Stimulated activated naive CD8-positive, alpha-beta T cell treated with anti-CD3 and anti-CD28 coated beads, Interleukin-15, Interleukin-2, amounts not matched to agents 100 ng/mL and 50 ng/mL, for 24 hours (primary cell): ENCODE data around the gene KLB.
"Not testable (repeated sequence)": the region's sequence is repeated elsewhere in the genome, so short reads cannot be mapped to it uniquely, and the experiment has no call there.

Source experiments
- H3K27ac Mint-ChIP-seq: one replicate; pipeline ENCODE4 v1.8.0; 2021; ENCODE audit warnings: mild to moderate bottlenecking, mixed read lengths
- H3K27me3 Mint-ChIP-seq: one replicate; pipeline ENCODE4 v1.8.0; 2021; ENCODE audit warnings: mixed read lengths
- H3K36me3 Mint-ChIP-seq: one replicate; pipeline ENCODE4 v1.8.0; 2021; ENCODE audit warnings: low read depth, mixed read lengths
- H3K4me1 Mint-ChIP-seq: one replicate; pipeline ENCODE4 v1.8.0; 2021; ENCODE audit warnings: low read depth, mixed read lengths
- H3K4me3 Mint-ChIP-seq: one replicate; pipeline ENCODE4 v1.8.0; 2021; ENCODE audit warnings: mild to moderate bottlenecking, mixed read lengths
- H3K9me3 Mint-ChIP-seq: one replicate; pipeline ENCODE4 v1.8.0; 2021; ENCODE audit warnings: mixed read lengths

The KLB gene

DNA sequence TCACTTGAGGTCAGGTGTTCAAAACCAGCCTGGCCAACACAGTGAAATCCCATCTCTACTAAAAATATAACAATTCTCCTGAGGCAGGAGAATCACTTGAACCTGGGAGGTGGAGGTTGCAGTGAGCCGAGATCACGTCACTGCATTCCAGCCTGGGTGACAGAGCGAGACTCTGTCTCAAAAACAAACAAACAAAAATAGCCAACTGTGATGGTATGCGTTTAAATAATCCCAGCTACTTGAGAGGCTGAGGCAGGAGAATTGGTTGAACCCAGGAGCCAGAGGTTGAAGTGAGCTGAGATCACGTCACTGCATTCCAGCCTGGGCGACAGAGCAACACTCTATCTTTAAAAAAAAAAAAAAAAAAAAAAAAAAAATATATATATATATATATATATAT, 5.1 kb upstream of the KLB start:
- not testable (repeated sequence) for H3K4me3 Mint-ChIP-seq, H3K27me3 Mint-ChIP-seq, H3K4me1 Mint-ChIP-seq, H3K27ac Mint-ChIP-seq, H3K36me3 Mint-ChIP-seq, H3K9me3 Mint-ChIP-seq

DNA sequence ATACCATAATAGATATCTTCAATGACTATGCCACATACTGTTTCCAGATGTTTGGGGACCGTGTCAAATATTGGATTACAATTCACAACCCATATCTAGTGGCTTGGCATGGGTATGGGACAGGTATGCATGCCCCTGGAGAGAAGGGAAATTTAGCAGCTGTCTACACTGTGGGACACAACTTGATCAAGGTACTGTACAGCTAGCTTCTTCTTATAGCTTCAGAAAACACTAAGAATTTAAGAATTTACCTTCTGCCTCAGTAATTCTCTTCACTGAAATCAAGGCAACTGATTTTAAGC, 805 bp downstream of the KLB start:
- Mint-ChIP-seq H3K4me1 (no peaks in the 10 kb centered on the region), H3K9me3 (no peaks in the 10 kb centered on the region), H3K4me3 (no peak overlapping the region), H3K27ac (no peak overlapping the region), H3K36me3 (no peaks in the 10 kb centered on the region), H3K27me3 (no peaks in the 10 kb centered on the region)

DNA sequence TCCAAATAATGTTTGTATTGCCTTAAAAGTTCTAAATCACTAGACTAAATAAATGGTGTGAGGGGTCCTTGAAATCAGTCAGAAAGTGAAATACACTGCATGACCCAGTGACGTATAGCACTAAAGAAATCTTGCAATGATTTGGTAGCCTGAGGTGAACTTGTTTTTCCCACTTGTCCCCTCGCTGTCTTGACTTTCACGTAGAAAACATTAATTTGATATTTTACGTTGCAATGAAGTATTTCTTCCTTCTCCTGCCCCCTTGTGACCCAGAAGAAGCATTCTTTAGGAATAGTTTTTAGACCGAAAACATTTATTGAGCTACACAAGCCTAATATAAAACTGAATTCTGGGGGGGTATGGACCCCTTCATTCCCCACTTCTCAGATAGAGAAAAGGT, 3.7 kb downstream of the KLB start:
- Mint-ChIP-seq H3K4me1 (no peaks in the 10 kb centered on the region), H3K36me3 (no peaks in the 10 kb centered on the region), H3K4me3 (no peak overlapping the region), H3K27me3 (no peaks in the 10 kb centered on the region), H3K27ac (no peak overlapping the region), H3K9me3 (no peaks in the 10 kb centered on the region)

DNA sequence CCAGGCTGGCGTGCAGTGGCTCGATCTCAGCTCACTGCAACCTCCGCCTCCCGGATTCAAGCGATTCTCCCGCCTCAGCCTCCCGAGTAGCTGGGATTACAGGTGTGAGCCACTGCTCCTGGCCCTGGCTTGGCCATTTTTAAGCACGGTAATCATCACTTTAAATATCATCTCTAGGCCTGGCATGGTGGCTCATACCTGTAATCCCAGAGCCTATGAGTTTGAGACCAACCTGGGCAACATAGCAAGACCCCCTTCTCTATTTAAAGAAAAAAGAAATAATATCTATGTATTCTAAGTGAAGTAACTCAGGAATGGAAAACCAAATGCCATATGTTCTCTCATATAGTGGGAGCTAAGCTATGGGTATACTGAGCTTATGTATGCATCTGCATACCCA, 4.8 kb downstream of the KLB start:
- H3K36me3 Mint-ChIP-seq, H3K27me3 Mint-ChIP-seq, H3K4me1 Mint-ChIP-seq, H3K4me3 Mint-ChIP-seq, H3K9me3 Mint-ChIP-seq, H3K27ac Mint-ChIP-seq: not testable (repeated sequence)

DNA sequence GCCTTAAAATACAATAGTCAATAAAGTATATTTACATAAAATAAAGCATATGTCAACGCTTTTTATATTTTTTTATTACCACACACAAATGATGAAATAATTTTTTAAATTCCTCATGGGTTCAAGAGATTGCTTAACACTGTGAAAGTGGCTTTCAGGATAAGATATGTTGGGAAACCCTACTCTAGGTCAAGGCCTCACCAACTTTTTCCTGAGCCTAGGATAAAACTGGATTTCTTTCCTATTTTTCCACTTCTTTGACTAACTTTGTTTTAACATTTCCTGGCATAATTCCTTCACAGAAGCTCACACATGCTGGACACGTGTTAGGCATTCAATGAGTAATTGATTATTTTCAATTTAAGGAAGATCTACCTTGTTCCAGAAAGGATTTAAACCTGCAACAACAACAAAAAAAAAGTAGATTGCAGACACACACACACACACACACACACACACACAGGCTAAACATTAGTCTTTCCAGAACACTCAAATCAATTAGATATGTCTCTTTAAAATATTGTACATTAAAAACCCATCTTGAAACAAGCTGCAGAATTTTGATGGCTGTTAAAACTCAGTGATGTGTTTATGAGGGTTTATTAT, 9.1 kb downstream of the KLB start:
- Mint-ChIP-seq H3K4me3 (no peak overlapping the region), H3K27me3 (no peaks in the 10 kb centered on the region), H3K36me3 (no peaks in the 10 kb centered on the region), H3K27ac (no peak overlapping the region), H3K9me3 (no peaks in the 10 kb centered on the region), H3K4me1 (no peaks in the 10 kb centered on the region)

DNA sequence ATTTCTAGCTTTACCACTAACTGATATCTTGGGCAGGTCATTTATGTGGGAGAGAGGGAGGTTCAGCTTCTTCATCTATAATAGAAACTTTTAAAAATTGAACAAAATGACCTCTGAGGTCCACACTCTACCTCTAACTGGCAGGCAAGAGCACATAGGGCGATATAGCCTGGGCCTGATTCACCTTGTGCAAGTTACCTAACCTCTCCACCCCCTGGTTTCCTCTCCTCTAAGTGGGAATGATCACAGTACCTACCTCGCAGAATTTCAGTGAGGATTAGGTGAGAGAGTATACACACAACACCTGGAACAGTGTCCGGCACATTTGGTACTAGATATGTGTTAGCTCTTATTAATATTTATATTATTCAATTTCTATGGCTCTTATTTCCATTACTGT, 15.5 kb downstream of the KLB start:
- Mint-ChIP-seq H3K4me3 (no peak overlapping the region), H3K4me1 (no peaks in the 10 kb centered on the region), H3K9me3 (no peaks in the 10 kb centered on the region), H3K27me3 (no peaks in the 10 kb centered on the region), H3K36me3 (no peaks in the 10 kb centered on the region), H3K27ac (no peak overlapping the region)

DNA sequence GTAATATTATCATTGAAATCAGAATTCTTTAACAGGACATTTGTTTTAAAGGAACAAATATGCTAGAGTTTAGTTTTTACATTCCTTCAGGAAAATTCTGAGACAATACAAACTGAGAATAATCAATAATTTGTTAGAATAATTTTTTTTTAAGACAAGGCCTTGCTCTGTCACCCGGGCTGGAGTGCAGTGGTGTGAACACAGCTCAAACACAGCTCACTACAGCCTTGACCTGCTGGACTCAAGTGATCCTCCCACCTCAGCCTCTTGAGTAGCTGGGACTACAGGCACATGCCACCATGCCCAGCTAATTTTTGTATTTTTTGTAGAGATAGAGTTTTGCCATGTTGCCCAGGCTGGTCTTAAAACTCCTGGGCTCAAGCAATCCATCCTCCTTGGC, 18.6 kb downstream of the KLB start:
- H3K27me3 Mint-ChIP-seq, H3K27ac Mint-ChIP-seq, H3K4me1 Mint-ChIP-seq, H3K36me3 Mint-ChIP-seq, H3K9me3 Mint-ChIP-seq, H3K4me3 Mint-ChIP-seq: not testable (repeated sequence)

DNA sequence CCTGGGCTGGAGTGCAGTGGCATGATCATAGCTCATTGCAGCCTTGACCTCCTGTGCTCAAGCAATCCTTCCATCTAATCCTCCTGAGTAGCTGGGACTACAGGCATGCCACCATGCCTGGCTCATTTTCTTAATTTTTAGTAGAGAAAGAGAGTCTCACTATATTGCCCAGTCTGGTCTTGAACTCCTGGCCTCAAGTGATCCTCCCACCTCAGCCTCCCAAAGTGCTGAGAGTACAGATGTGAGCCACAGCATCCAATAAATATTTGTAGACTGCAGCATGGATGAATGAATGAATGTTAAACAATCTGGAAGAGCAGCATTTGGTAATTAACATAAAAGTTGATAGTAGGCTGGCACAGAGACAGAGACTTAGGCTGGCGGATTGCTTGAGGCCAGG, 20.0 kb downstream of the KLB start:
- no peak overlapping the region for H3K4me3 Mint-ChIP-seq
- H3K27ac Mint-ChIP-seq: no peak overlapping the region
- H3K4me1 Mint-ChIP-seq: no peaks in the 10 kb centered on the region
- no peaks in the 10 kb centered on the region for H3K9me3 Mint-ChIP-seq
- H3K36me3 Mint-ChIP-seq: no peaks in the 10 kb centered on the region
- H3K27me3 Mint-ChIP-seq: no peaks in the 10 kb centered on the region

DNA sequence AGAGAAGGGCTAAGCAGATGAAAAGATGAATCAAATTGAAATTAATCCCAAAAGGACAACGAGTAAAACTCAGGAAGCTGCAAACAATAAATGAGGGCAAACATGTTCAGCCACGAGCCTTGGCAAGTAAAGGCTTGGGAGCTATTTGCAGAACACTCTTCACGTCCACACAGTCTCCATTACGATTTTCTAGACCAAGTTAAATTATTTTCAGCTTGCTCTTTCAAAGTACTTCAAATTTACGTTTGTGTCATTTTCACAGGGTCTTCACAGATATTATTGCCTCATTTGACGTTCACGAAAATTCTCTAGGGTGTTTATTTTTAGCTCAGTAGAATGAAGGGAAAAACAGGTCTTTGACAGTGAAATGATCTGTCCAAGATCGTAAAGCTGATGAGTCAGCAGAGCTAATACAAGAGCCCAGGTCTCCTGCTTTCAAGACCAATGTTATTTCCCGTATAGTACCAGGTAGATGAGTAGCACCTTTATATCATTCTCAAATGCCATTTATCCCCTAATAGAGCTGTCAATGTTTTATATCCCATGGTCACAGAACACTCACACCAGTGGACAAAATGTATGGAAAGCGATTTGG, 20.9 kb downstream of the KLB start:
- no peak overlapping the region for H3K27ac Mint-ChIP-seq
- no peaks in the 10 kb centered on the region for H3K9me3 Mint-ChIP-seq
- H3K27me3 Mint-ChIP-seq: no peaks in the 10 kb centered on the region
- no peak overlapping the region for H3K4me3 Mint-ChIP-seq
- H3K4me1 Mint-ChIP-seq: no peaks in the 10 kb centered on the region
- no peaks in the 10 kb centered on the region for H3K36me3 Mint-ChIP-seq

DNA sequence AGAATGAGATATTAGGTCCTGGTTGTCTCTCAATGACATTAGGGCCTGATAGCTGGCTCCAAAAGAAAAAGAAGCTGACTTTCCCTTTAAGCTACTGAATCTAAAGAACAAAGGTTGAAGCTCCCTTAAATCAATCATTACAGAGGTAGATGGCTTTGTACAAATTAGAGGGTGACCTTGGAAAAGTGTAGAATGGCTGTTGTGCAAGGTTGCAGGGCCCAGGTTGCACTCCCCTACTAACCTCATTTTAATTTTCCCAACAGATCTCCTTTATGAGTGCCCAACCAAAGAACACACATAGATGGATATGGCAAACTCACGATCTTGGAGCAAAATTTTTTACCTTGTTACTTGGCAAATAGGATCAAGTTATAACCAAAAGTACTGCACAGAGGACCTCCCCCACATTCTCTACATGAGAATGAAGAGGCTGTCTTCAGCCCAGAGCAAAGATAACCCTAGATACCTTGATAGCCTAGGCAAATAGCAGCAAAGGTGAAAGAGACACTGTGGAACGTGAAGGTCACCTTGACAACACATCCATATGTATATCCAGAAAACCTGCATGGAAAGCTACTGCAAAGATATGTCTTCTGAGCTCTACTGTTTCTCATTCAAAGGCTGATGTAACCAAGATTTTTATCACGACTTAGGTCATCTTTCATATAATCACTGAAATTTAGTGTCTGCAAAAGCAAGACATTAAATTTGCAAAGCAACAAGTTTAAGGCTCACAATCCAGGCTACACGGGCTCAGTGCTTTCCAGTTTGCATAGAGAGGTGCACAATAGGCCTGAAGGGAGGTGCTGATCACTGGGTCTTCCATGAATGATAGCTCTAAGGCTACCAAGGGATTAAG, 23.0 kb downstream of the KLB start:
- H3K4me1 Mint-ChIP-seq: no peaks in the 10 kb centered on the region
- H3K36me3 Mint-ChIP-seq: no peaks in the 10 kb centered on the region
- H3K9me3 Mint-ChIP-seq: no peaks in the 10 kb centered on the region
- no peak overlapping the region for H3K4me3 Mint-ChIP-seq
- H3K27ac Mint-ChIP-seq: no peak overlapping the region
- no peaks in the 10 kb centered on the region for H3K27me3 Mint-ChIP-seq

DNA sequence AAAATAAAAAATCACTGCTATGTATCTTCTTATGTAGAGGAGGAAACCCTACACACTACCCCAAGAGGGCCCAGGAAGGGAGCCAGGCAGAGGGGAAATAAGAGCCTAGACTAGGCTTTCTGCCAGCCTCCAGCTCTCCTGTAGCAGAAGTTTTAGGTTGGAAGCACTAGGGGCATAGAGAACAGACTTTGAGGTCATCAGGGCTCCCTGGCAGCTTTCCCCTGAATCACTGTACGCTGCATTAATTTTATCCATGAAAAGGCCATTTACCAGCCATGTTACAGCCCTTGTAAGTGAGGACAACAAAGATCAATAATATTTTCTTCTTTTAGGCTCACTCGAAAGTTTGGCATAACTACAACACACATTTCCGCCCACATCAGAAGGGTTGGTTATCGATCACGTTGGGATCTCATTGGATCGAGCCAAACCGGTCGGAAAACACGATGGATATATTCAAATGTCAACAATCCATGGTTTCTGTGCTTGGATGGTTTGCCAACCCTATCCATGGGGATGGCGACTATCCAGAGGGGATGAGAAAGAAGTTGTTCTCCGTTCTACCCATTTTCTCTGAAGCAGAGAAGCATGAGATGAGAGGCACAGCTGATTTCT, 27.3 kb downstream of the KLB start:
- Mint-ChIP-seq H3K36me3 (no peaks in the 10 kb centered on the region), H3K27ac (no peak overlapping the region), H3K9me3 (no peaks in the 10 kb centered on the region), H3K27me3 (no peaks in the 10 kb centered on the region), H3K4me3 (no peak overlapping the region), H3K4me1 (no peaks in the 10 kb centered on the region)

DNA sequence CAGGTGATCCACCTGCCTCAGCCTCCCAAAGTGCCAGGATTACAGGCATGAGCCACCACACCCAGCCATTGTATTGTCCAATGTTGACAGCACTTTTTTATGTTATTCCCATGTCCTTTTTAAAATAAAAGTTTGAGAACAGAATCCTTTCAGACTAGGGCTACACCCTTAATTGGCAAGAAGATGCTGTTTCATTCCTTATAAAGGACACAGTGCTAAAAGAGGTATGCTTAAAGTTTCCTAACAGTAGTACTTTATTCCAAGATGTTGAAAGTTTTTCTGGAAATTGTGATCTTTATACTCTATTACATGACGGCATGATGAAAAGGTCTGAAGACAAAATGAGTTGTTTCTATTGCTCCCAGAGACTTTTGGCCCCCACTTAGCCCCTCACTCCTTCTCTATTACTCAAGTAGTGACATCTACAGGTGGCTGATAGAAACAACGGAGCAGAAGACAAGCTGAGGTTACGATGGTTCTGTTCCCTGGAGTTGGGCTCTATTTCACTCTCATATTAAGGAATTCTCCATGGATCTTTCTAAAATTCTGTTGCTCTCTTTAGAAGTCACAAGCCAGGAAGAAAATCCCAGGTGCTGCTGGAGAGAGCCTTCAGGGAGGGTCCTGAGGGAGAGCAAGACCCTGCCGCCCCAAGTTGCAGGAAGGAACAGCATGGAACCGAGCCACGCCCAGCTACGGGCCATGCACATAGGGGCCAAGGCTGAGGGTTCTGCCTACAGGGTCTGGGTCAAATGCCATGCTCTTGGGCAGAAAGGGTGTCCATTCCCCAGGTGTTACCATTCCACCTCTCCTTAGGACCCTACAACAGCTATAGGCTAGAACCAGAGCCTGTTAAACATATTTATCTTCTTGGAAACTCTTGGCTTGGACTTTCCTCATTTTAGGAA, 29.2 kb downstream of the KLB start:
- Mint-ChIP-seq H3K27ac (no peak overlapping the region), H3K4me3 (no peak overlapping the region), H3K36me3 (no peaks in the 10 kb centered on the region), H3K9me3 (no peaks in the 10 kb centered on the region), H3K27me3 (peaks cover under 1% of the 10 kb centered on the region), H3K4me1 (no peaks in the 10 kb centered on the region)

DNA sequence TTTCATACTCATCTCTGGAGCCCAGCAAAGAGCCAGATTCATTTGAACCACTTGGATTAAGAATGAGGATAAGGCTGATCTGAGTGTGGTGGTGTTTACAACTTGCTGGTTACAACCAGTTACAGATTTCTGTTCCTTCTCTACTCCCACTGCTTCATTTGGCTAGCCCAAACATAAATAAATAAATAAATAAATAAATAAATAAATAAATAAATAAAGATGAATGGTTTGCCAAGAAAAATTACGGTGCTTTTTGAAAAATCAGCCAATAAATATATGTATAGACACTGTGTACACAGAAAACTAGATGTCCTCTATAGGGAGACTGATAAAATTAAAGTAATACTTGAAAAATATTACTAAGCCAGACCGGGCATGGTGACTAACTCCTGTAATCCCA, 34.9 kb downstream of the KLB start:
- Mint-ChIP-seq H3K27me3 (peaks cover 5% of the 10 kb centered on the region), H3K4me1 (peaks cover 8% of the 10 kb centered on the region), H3K36me3 (no peaks in the 10 kb centered on the region), H3K27ac (no peak overlapping the region), H3K4me3 (no peak overlapping the region), H3K9me3 (no peaks in the 10 kb centered on the region)

DNA sequence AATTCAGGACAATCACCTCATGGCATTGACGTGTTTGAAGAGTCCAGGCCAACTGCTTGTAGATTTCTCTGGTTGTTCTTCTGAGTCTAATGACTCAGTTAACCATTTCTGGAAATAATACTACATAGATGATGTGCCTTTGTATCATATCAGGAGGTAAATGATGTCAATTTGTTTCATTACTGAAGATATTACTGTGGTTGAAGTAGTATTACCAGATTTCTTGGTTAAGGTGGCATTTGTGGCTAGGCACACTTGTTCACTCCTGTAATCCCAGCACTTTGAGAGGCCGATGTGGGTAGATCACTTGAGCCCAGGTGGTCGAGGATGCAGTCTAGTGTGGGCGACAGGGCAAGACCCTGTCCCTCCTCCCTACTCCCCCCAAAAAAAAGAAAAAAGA, 36.3 kb downstream of the KLB start:
- no peaks in the 10 kb centered on the region for H3K36me3 Mint-ChIP-seq
- peaks cover 5% of the 10 kb centered on the region for H3K27me3 Mint-ChIP-seq
- no peak overlapping the region for H3K27ac Mint-ChIP-seq
- H3K9me3 Mint-ChIP-seq: no peaks in the 10 kb centered on the region
- peaks cover 17% of the 10 kb centered on the region for H3K4me1 Mint-ChIP-seq
- H3K4me3 Mint-ChIP-seq: no peak overlapping the region

DNA sequence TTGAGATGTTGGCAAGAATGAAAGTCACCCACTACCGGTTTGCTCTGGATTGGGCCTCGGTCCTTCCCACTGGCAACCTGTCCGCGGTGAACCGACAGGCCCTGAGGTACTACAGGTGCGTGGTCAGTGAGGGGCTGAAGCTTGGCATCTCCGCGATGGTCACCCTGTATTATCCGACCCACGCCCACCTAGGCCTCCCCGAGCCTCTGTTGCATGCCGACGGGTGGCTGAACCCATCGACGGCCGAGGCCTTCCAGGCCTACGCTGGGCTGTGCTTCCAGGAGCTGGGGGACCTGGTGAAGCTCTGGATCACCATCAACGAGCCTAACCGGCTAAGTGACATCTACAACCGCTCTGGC, 39.7 kb downstream of the KLB start:
- Mint-ChIP-seq H3K27ac (no peak overlapping the region), H3K4me1 (peaks cover 17% of the 10 kb centered on the region), H3K4me3 (no peak overlapping the region), H3K27me3 (no peaks in the 10 kb centered on the region), H3K36me3 (peaks cover 19% of the 10 kb centered on the region), H3K9me3 (no peaks in the 10 kb centered on the region)
